ENCODE measurements around the gene GUCY2D.

DNA sequence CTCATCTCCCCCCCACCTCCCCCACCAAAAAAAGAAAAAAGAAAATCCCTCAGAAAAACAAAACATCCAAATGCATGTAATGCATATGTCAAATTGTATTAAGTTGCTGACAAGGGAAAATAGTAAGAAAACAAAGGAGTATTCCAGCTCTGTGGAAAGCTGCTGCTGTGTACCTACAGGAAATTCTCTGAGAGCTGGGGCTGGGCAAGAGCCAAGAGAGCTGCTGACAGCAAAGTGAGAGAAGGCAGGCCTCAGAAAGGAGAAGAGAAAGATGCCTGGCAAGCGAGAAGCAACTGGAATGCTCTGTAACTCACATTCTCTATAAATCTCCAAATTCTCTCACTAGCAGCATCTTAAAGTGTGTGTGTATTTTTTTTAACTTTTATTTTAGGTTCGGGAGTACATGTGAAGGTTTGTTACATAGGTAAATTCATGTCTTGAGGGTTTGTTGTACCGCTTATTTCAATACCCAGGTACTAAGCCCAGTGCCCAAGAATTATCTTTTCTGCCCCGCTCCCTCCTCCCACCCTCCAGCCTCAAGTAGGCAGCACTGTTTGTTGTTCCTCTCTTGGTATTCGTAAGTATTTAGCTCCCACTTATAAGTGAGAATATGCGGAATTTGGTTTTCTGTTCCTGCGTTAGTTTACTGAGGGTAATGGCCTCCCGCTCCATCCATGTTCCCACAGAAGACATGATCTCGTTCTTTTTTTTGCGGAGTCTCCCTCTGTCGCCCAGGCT, 46.0 kb upstream of the GUCY2D start:
- TF ChIP-seq, protein P1, sequence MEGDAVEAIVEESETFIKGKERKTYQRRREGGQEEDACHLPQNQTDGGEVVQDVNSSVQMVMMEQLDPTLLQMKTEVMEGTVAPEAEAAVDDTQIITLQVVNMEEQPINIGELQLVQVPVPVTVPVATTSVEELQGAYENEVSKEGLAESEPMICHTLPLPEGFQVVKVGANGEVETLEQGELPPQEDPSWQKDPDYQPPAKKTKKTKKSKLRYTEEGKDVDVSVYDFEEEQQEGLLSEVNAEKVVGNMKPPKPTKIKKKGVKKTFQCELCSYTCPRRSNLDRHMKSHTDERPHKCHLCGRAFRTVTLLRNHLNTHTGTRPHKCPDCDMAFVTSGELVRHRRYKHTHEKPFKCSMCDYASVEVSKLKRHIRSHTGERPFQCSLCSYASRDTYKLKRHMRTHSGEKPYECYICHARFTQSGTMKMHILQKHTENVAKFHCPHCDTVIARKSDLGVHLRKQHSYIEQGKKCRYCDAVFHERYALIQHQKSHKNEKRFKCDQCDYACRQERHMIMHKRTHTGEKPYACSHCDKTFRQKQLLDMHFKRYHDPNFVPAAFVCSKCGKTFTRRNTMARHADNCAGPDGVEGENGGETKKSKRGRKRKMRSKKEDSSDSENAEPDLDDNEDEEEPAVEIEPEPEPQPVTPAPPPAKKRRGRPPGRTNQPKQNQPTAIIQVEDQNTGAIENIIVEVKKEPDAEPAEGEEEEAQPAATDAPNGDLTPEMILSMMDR (IDR thresholded peaks at IDR 0.05) = no peak
- TF ChIP-seq POLR2A (IDR thresholded peaks at IDR 0.05) = no peak

All from thyroid gland (tissue), 4 donors.